SK-N-SH (cell line): ENCODE data around the gene RAPSN. TPM values are rescaled to one million over a fixed set of nuclear protein-coding genes. Genes with fewer than 3 reads are reported as not detected.

Source experiments
- CTCF ChIA-PET: fragments of 300-600, 350-600 bp; formaldehyde crosslinking; extraction: SDS; loops from one replicate; lab custom pipeline; 2021; lab: Yijun Ruan, JAX
- POLR2A ChIA-PET: fragments of 350-600 bp; sonication (Branson Sonifier 250); formaldehyde crosslinking; extraction: SDS; loops from one replicate; lab custom pipeline; 2020; ENCODE audit warnings: antibody characterized with exemption, inconsistent platforms; lab: Yijun Ruan, JAX
- DNase-seq: peaks from one replicate; pipeline ENCODE4 v3.0.0; 2012
- H2AFZ ChIP-seq: fragments of 200-600 bp; sonication (generic); 2 replicates; pipeline ENCODE4 v1.8.1; 2016; ENCODE audit warnings: antibody characterized with exemption, mild to moderate bottlenecking, low read depth
- H3F3A ChIP-seq: fragments of 200-600 bp; sonication (generic); replicated peaks from 2 replicates; pipeline ENCODE3; 2016; ENCODE audit warnings: antibody characterized with exemption, mild to moderate bottlenecking; ENCODE audit not compliant: insufficient read depth
- H3K27ac ChIP-seq, 2 experiments: fragments of 200-500 bp in 1 of 2; fragments of 200-600 bp in 1 of 2; sonication (Bioruptor generic) in 1 of 2; sonication (generic), shearing (Covaris generic) in 1 of 2; 2 replicates each; pipeline versions ENCODE4 v1.5.1 to v1.6.1; 2014 to 2016; ENCODE audit warnings: low read depth in 2 of 2, inconsistent platforms in 1 of 2, low read length in 1 of 2, mild to moderate bottlenecking in 1 of 2, mixed read lengths in 1 of 2
- H3K27me3 ChIP-seq: fragments of 200-600 bp; sonication (generic), shearing (Covaris generic); 2 replicates; pipeline ENCODE4 v1.6.1; 2016; ENCODE audit warnings: mixed run types; ENCODE audit not compliant: insufficient read depth
- H3K36me3 ChIP-seq, 2 experiments: fragments of 200-500 bp in 1 of 2; fragments of 200-600 bp in 1 of 2; sonication (Bioruptor generic) in 1 of 2; sonication (generic) in 1 of 2; replicated peaks in 1 of 2; 2 replicates each; pipeline versions ENCODE3 to v1.5.1; 2014 to 2016; ENCODE audit warnings: low read length in 1 of 2, mild to moderate bottlenecking in 1 of 2; ENCODE audit not compliant: insufficient read depth in 2 of 2, control insufficient read depth in 1 of 2
- H3K4me1 ChIP-seq, 2 experiments: fragments of 200-500 bp in 1 of 2; fragments of 200-600 bp in 1 of 2; sonication (Bioruptor generic) in 1 of 2; sonication (generic), shearing (Covaris generic) in 1 of 2; 2 replicates each; pipeline versions ENCODE4 v1.5.1 to v1.6.1; 2014 to 2016; ENCODE audit warnings: low read depth in 1 of 2, low read length in 1 of 2, mixed run types in 1 of 2; ENCODE audit not compliant: insufficient read depth in 2 of 2, control insufficient read depth in 1 of 2
- H3K4me2 ChIP-seq: fragments of 200-600 bp; sonication (generic), shearing (Covaris generic); 2 replicates; pipeline ENCODE4 v1.6.1; 2017; ENCODE audit warnings: mixed run types
- H3K4me3 ChIP-seq, 2 experiments: fragments of 200-500 bp in 1 of 2; fragments of 200-600 bp in 1 of 2; sonication (Bioruptor generic) in 1 of 2; sonication (generic), shearing (Covaris generic) in 1 of 2; 2 replicates each; pipeline versions ENCODE4 v1.5.1 to v1.8.1; 2014 to 2016; ENCODE audit warnings: low read depth in 2 of 2, inconsistent platforms in 1 of 2, low read length in 1 of 2, mild to moderate bottlenecking in 1 of 2, mixed read lengths in 1 of 2, moderate library complexity in 1 of 2
- H3K79me2 ChIP-seq: fragments of 200-600 bp; sonication (generic); 2 replicates; pipeline ENCODE4 v1.8.1; 2017; ENCODE audit warnings: mild to moderate bottlenecking; ENCODE audit not compliant: insufficient read depth
- H3K9ac ChIP-seq: fragments of 200-600 bp; sonication (generic); 2 replicates; pipeline ENCODE4 v1.6.1; 2017; ENCODE audit warnings: mixed run types
- H3K9me2 ChIP-seq: fragments of 200-600 bp; sonication (generic); 2 replicates; pipeline ENCODE4 v1.6.1; 2017; ENCODE audit warnings: mixed run types
- H3K9me3 ChIP-seq: fragments of 200-600 bp; sonication (generic); 2 replicates; pipeline ENCODE4 v1.6.1; 2017; ENCODE audit warnings: mixed run types, mild to moderate bottlenecking, moderate library complexity
- H4K20me1 ChIP-seq: fragments of 200-600 bp; sonication (generic); 2 replicates; pipeline ENCODE4 v1.6.1; 2017; ENCODE audit warnings: mild to moderate bottlenecking, mixed run types; ENCODE audit not compliant: insufficient read depth
- CHD2 ChIP-seq: fragments of 150-350 bp; IDR thresholded peaks from 2 replicates; pipeline ENCODE4 v1.6.1; 2018; ENCODE audit warnings: low read length; ENCODE audit not compliant: partially characterized antibody
- ELF1 ChIP-seq: IDR thresholded peaks from 2 replicates; pipeline ENCODE4 v1.4.0; 2012
- EP300 ChIP-seq, 2 experiments: IDR thresholded peaks; 2 replicates each; pipeline versions ENCODE4 v1.4.0 to v1.6.1; 2012; ENCODE audit warnings: borderline replicate concordance in 1 of 2, low read depth in 1 of 2, low read length in 1 of 2
- FOXJ3 ChIP-seq: sonication (generic); formaldehyde crosslinking; IDR thresholded peaks from 2 replicates; pipeline ENCODE4 v1.5.1; 2020; ENCODE audit warnings: mild to moderate bottlenecking, missing genetic modification reagents
- FOXM1 ChIP-seq: IDR thresholded peaks from 2 replicates; pipeline ENCODE4 v1.4.0; 2012; ENCODE audit warnings: low read depth, mild to moderate bottlenecking
- GABPA ChIP-seq: IDR thresholded peaks from 2 replicates; pipeline ENCODE4 v1.4.0; 2012; ENCODE audit warnings: low read depth, mild to moderate bottlenecking
- IRF3 ChIP-seq: fragments of 150-350 bp; IDR thresholded peaks from 2 replicates; pipeline ENCODE4 v1.6.1; 2016; ENCODE audit warnings: mild to moderate bottlenecking, low read depth, low read length
- MXI1 ChIP-seq: IDR thresholded peaks from 2 replicates; pipeline ENCODE4 v1.6.1; 2012; ENCODE audit warnings: mild to moderate bottlenecking, low read depth, low read length, improper control_type of control experiment
- NFIC ChIP-seq: IDR thresholded peaks from 2 replicates; pipeline ENCODE4 v1.4.0; 2012; ENCODE audit warnings: borderline replicate concordance
- PBX3 ChIP-seq: IDR thresholded peaks from 2 replicates; pipeline ENCODE4; 2012
- POLR2AphosphoS5 ChIP-seq: IDR thresholded peaks from 2 replicates; pipeline ENCODE4 v1.6.1; 2012; ENCODE audit warnings: low read depth, low read length
- RCOR1 ChIP-seq: fragments of 150-350 bp; IDR thresholded peaks from 2 replicates; pipeline ENCODE4 v1.6.1; 2017; ENCODE audit warnings: antibody characterized with exemption, low read length
- RXRA ChIP-seq: IDR thresholded peaks from 2 replicates; pipeline ENCODE4 v1.4.0; 2012; ENCODE audit warnings: low read depth, mild to moderate bottlenecking, borderline replicate concordance
- SIN3A ChIP-seq: IDR thresholded peaks from 2 replicates; pipeline ENCODE4 v1.6.1; 2012; ENCODE audit warnings: low read depth, mild to moderate bottlenecking, low read length, moderate library complexity, borderline replicate concordance
- TAF1 ChIP-seq: IDR thresholded peaks from 2 replicates; pipeline ENCODE4 v1.6.1; 2012; ENCODE audit warnings: low read depth, mild to moderate bottlenecking, low read length, moderate library complexity, borderline replicate concordance
- YY1 ChIP-seq: IDR thresholded peaks from 2 replicates; pipeline ENCODE4 v1.4.0; 2012; ENCODE audit warnings: low read depth, mild to moderate bottlenecking
- WGBS: methylation state at CpG from one replicate; pipeline ENCODE4 v1.1.6; 2017; ENCODE audit warnings: low lambda C conversion rate; 5-methylcytosine and 5-hydroxymethylcytosine counted together
- polyA plus RNA-seq, 3 experiments: library from polyadenylated mRNA; depleted of rRNA; stranded (reverse); fragments of >200 nt; gene quantifications; 2 replicates each; pipeline ENCODE4 v1.2.3, GENCODE V29; 2012
- TF ChIP-seq, protein P1 (sequence below): IDR thresholded peaks from 2 replicates; pipeline ENCODE4 v1.6.1; 2012; ENCODE audit warnings: mild to moderate bottlenecking, low read depth, low read length, moderate library complexity
- TF ChIP-seq, protein P2 (sequence below): IDR thresholded peaks from 2 replicates; pipeline ENCODE4 v1.4.0; 2012; ENCODE audit warnings: low read depth

The RAPSN gene
- polyA plus RNA-seq, 1 of the 3 experiments (the other 2 are of a cell fraction): 0.07 TPM

GRCh38 chr11:47426062-47426956, 22.6 kb downstream of the RAPSN start, which contains the start of gene PSMC3:
Gene PSMC3 (minus strand): TSS chr11:47426439. CDS start chr11:47426279, 160 bp downstream.
- peak within 1 kb of the TSS; percentile 96 for H3K9ac ChIP-seq
- H3K9me3 ChIP-seq: no peaks in the 10 kb centered on the region
- peaks cover 38% of the 10 kb centered on the region for H3K79me2 ChIP-seq
- H3K36me3 ChIP-seq: peaks cover 18 to 22% of the 10 kb centered on the region in 2 experiments
- no peaks in the 10 kb centered on the region for H4K20me1 ChIP-seq
- peak; percentile 97 for DNase-seq
- no peaks in the 10 kb centered on the region for H3K27me3 ChIP-seq
- no peak for TF ChIP-seq RXRA
- TF ChIP-seq YY1: peak; percentile 95
- peak; percentile 85 for TF ChIP-seq POLR2AphosphoS5
- peak; percentile 84 for TF ChIP-seq GABPA
- no peak for TF ChIP-seq IRF3
- TF ChIP-seq ELF1: peak; percentile 47; the same call in 1 of the 2 replicates
- TF ChIP-seq, protein P1, sequence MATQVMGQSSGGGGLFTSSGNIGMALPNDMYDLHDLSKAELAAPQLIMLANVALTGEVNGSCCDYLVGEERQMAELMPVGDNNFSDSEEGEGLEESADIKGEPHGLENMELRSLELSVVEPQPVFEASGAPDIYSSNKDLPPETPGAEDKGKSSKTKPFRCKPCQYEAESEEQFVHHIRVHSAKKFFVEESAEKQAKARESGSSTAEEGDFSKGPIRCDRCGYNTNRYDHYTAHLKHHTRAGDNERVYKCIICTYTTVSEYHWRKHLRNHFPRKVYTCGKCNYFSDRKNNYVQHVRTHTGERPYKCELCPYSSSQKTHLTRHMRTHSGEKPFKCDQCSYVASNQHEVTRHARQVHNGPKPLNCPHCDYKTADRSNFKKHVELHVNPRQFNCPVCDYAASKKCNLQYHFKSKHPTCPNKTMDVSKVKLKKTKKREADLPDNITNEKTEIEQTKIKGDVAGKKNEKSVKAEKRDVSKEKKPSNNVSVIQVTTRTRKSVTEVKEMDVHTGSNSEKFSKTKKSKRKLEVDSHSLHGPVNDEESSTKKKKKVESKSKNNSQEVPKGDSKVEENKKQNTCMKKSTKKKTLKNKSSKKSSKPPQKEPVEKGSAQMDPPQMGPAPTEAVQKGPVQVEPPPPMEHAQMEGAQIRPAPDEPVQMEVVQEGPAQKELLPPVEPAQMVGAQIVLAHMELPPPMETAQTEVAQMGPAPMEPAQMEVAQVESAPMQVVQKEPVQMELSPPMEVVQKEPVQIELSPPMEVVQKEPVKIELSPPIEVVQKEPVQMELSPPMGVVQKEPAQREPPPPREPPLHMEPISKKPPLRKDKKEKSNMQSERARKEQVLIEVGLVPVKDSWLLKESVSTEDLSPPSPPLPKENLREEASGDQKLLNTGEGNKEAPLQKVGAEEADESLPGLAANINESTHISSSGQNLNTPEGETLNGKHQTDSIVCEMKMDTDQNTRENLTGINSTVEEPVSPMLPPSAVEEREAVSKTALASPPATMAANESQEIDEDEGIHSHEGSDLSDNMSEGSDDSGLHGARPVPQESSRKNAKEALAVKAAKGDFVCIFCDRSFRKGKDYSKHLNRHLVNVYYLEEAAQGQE: 0 out of 2 replicates have a peak, but pooled peaks have one; percentile 55
- TF ChIP-seq TAF1: peak; percentile 97
- peak; percentile 95 for TF ChIP-seq SIN3A
- peak; percentile 61 for TF ChIP-seq CHD2
- no peak for TF ChIP-seq RCOR1
- peak; percentile 58 to 95; a peak in 3 of 4 replicates for TF ChIP-seq EP300 (IDR thresholded peaks at IDR 0.05; ENCODE audit: borderline replicate concordance in 1 of 2, low read depth in 1 of 2, low read length in 1 of 2)
- TF ChIP-seq, protein P2, sequence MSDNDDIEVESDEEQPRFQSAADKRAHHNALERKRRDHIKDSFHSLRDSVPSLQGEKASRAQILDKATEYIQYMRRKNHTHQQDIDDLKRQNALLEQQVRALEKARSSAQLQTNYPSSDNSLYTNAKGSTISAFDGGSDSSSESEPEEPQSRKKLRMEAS: peak; percentile 95
- peak; percentile 16; the same call in 1 of the 2 replicates for TF ChIP-seq FOXM1
- TF ChIP-seq FOXJ3 (CRISPR knock-in tag): no peak
- no peak for TF ChIP-seq PBX3
- TF ChIP-seq MXI1: peak; percentile 97; the same call in 1 of the 2 replicates
- TF ChIP-seq NFIC: no peak
- POLR2A ChIA-PET: interaction anchor here (0.7 to 2.3 kb wide), 5 partner anchors 9 to 1127 kb away, joined by 3 to 8 read pairs (median 3); no protein-coding TSS in a partner anchor
- H3K4me2 ChIP-seq: peak within 1 kb of the TSS; percentile 98
- peaks cover 9 to 10% of the 10 kb centered on the region in 2 experiments; a peak in 3 of 4 replicates for H3K4me1 ChIP-seq
- peak within 1 kb of the TSS; percentile 64 to 85 for H3K4me3 ChIP-seq
- CTCF ChIA-PET: interaction anchor here (0.8 to 6.7 kb wide), 6 partner anchors 10 to 71 kb away, joined by 4 to 47 read pairs (median 6); partner anchors contain the start of genes RAPSN and SLC39A13
- peak within 1 kb of the TSS; percentile 82 to 91 for H3K27ac ChIP-seq
- peak within 1 kb of the TSS; percentile 97 for H2AFZ ChIP-seq
- WGBS: 1% methylated on average over 49 of the region's 62 CpGs
- no peaks in the 10 kb centered on the region for H3K9me2 ChIP-seq
- H3F3A ChIP-seq: peaks cover 7% of the 10 kb centered on the region
